ENCODE measurements around the gene NXN. TPM values are rescaled to one million over a fixed set of nuclear protein-coding genes. Genes with fewer than 3 reads are reported as not detected.
A peak's percentile ranks its signal among the peaks of the same experiment; 100 is the strongest.
"Not testable (repeated sequence)": the region's sequence is repeated elsewhere in the genome, so short reads cannot be mapped to it uniquely, and the experiment has no call there.

Gene NXN
- total RNA-seq, 1 experiment from 2014 or later: 48.4 TPM

- DNase-seq (ENCODE audit: low read depth in 1 of 2, low spot score in 2 of 2): no peak
- H3K4me1 ChIP-seq (replicated peaks): peaks cover 15% of the 10 kb centered on the region
- H3K4me3 ChIP-seq: no peak overlapping the region
- H3K36me3 ChIP-seq: peaks cover 76% of the 10 kb centered on the region
- H3K27ac ChIP-seq: no peak overlapping the region
- no peaks in the 10 kb centered on the region for H3K9me3 ChIP-seq (replicated peaks)
- H3K27me3 ChIP-seq (replicated peaks): no peaks in the 10 kb centered on the region
Observed at GRCh38 chr17:773016-773415, 206.6 kb downstream of the NXN start.

GRCh38 chr17:767076-767475, 212.5 kb downstream of the NXN start:
- Histone ChIP-seq H3K27me3 (replicated peaks) (no peaks in the 10 kb centered on the region), H3K9me3 (replicated peaks) (no peaks in the 10 kb centered on the region), H3K4me1 (replicated peaks) (no peaks in the 10 kb centered on the region), H3K27ac (no peak overlapping the region), H3K36me3 (peaks cover 60% of the 10 kb centered on the region), H3K4me3 (no peak overlapping the region)
- no peak for DNase-seq (ENCODE audit: low read depth in 1 of 2, low spot score in 2 of 2)

DNA sequence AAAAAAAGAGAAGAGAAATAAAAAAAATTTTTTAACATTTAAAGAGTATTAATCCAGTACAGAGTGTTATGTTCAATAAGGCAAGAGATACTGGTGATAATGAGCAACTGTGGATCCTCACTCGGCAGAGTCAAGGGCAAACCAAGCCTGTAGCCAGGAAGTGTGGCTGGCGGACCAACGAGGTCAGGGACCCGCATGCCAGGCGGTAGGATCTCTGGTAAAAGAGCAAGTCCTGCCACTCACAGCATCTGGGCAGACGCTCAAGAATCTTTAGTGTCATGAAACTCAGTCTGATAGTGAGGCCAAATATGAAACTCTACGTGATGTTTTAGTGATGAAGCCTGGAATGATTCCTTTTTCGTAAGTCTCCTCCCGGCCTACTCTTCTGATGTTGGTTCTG, 219.2 kb downstream of the NXN start:
- Histone ChIP-seq H3K4me3 (no peak overlapping the region), H3K27me3 (replicated peaks) (no peaks in the 10 kb centered on the region), H3K9me3 (replicated peaks) (no peaks in the 10 kb centered on the region), H3K4me1 (replicated peaks) (no peaks in the 10 kb centered on the region), H3K27ac (no peak overlapping the region), H3K36me3 (peaks cover 59% of the 10 kb centered on the region)
- DNase-seq (ENCODE audit: low read depth in 1 of 2, low spot score in 2 of 2): no peak

- Histone ChIP-seq H3K4me3 (no peak overlapping the region), H3K4me1 (replicated peaks) (no peaks in the 10 kb centered on the region), H3K36me3 (peaks cover 55% of the 10 kb centered on the region), H3K27me3 (replicated peaks) (no peaks in the 10 kb centered on the region), H3K27ac (no peak overlapping the region), H3K9me3 (replicated peaks) (no peaks in the 10 kb centered on the region)
- DNase-seq (ENCODE audit: low read depth in 1 of 2, low spot score in 2 of 2): no peak
Observed at GRCh38 chr17:759964-760363, 219.6 kb downstream of the NXN start.

DNA sequence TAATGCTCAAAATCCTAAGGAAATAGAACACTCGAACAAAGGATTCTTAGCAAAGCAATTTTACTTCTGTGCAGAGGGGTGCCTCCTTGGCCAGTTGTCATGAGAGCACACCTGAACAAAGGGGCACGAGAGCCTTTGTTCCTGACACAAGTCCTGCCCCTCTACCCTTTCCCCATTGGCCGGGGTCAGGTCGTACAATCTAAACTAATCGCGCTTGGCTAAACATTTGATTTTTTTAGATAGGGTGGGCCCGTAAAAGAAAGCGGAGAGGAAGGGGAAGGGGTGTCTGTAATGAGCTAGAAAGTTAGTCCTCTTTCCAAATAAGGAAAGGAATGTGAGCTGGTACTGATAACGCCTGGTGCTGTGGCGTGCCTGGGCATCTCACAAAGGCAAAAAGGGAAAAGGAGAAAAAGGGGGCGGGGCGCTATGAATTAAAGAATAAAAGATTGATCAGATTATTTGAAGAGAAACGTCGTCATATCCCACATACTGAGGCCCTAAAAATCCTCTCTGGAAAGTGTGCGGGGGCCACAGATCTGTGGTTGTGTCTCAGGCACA, 223.5 kb downstream of the NXN start:
- H3K27me3 ChIP-seq (replicated peaks); H3K9me3 ChIP-seq (replicated peaks); H3K4me3 ChIP-seq; DNase-seq (ENCODE audit: low read depth in 1 of 2, low spot score in 2 of 2); H3K27ac ChIP-seq: not testable (repeated sequence)
- H3K4me1 ChIP-seq (replicated peaks): peaks cover 12% of the 10 kb centered on the region
- H3K36me3 ChIP-seq: peaks cover 37% of the 10 kb centered on the region

DNA sequence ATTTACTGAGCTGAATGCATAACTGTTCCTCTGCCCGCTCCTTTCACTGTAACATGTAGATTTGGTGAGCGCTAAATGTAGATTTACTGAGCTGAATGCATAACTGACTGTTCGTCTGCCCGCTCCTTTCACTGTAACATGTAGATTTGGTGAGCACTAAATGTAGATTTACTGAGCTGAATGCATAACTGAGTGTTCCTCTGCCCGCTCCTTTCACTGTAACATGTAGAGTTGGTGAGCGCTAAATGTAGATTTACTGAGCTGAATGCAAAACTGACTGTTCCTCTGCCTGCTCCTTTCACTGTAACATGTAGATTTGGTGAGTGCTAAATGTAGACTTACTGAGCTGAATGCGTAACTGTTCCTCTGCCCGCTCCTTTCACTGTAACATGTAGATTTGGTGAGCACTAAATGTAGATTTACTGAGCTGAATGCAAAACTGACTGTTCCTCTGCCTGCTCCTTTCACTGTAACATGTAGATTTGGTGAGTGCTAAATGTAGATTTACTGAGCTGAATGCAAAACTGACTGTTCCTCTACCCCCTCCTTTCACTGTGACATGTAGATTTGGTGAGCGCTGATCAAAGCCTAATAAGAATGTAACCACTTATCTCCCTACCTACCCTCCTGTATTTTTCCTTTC, 224.1 kb downstream of the NXN start:
- not testable (repeated sequence) for H3K27me3 ChIP-seq (replicated peaks); H3K4me3 ChIP-seq; DNase-seq (ENCODE audit: low read depth in 1 of 2, low spot score in 2 of 2); H3K9me3 ChIP-seq (replicated peaks); H3K27ac ChIP-seq
- H3K36me3 ChIP-seq: peaks cover 32% of the 10 kb centered on the region
- H3K4me1 ChIP-seq (replicated peaks): peaks cover 19% of the 10 kb centered on the region

GRCh38 chr17:753418-753817, 226.2 kb downstream of the NXN start:
- DNase-seq (ENCODE audit: low read depth in 1 of 2, low spot score in 2 of 2): no peak
- H3K4me3 ChIP-seq: no peak overlapping the region
- H3K36me3 ChIP-seq: peaks cover 25% of the 10 kb centered on the region
- peaks cover 20% of the 10 kb centered on the region for H3K4me1 ChIP-seq (replicated peaks)
- H3K27ac ChIP-seq: no peak overlapping the region
- H3K9me3 ChIP-seq (replicated peaks): no peaks in the 10 kb centered on the region
- H3K27me3 ChIP-seq (replicated peaks): no peaks in the 10 kb centered on the region

- DNase-seq (ENCODE audit: low read depth in 1 of 2, low spot score in 2 of 2): peak in 1 of 2 experiments; percentile 18
- peaks cover 20% of the 10 kb centered on the region for H3K4me1 ChIP-seq (replicated peaks)
- no peaks in the 10 kb centered on the region for H3K27me3 ChIP-seq (replicated peaks)
- peak overlapping the region; percentile 84 for H3K4me3 ChIP-seq
- H3K36me3 ChIP-seq: peaks cover 29% of the 10 kb centered on the region
- peak overlapping the region; percentile 45 for H3K27ac ChIP-seq
- no peaks in the 10 kb centered on the region for H3K9me3 ChIP-seq (replicated peaks)
Observed at GRCh38 chr17:752620-753219, 226.9 kb downstream of the NXN start.

- H3K9me3 ChIP-seq (replicated peaks): no peaks in the 10 kb centered on the region
- peak; percentile 85 to 90 for DNase-seq (ENCODE audit: low read depth in 1 of 2, low spot score in 2 of 2)
- peak within 1 kb of the TSS; percentile 45 for H3K27ac ChIP-seq
- peak within 1 kb of the TSS; percentile 84 for H3K4me3 ChIP-seq
- H3K27me3 ChIP-seq (replicated peaks): no peaks in the 10 kb centered on the region
- peaks cover 29% of the 10 kb centered on the region for H3K36me3 ChIP-seq
- peaks cover 20% of the 10 kb centered on the region for H3K4me1 ChIP-seq (replicated peaks)
Observed at GRCh38 chr17:752002-752619, 227.5 kb downstream of the NXN start, which contains the start of gene GEMIN4. TSS of gene GEMIN4 (minus strand) at chr17:752264. CDS start at chr17:752142, 122 bp downstream.

- H3K4me3 ChIP-seq: peak overlapping the region; percentile 84
- peaks cover 20% of the 10 kb centered on the region for H3K4me1 ChIP-seq (replicated peaks)
- H3K36me3 ChIP-seq: peaks cover 29% of the 10 kb centered on the region
- H3K9me3 ChIP-seq (replicated peaks): no peaks in the 10 kb centered on the region
- H3K27ac ChIP-seq: peak overlapping the region; percentile 45
- peak in 1 of 2 experiments; percentile 38 for DNase-seq (ENCODE audit: low read depth in 1 of 2, low spot score in 2 of 2)
- H3K27me3 ChIP-seq (replicated peaks): no peaks in the 10 kb centered on the region
Observed at GRCh38 chr17:751269-752001, 228.1 kb downstream of the NXN start.

GRCh38 chr17:750431-751037, 229.0 kb downstream of the NXN start:
- Histone ChIP-seq H3K27me3 (replicated peaks) (no peaks in the 10 kb centered on the region), H3K36me3 (peaks cover 37% of the 10 kb centered on the region), H3K4me1 (replicated peaks) (peaks cover 20% of the 10 kb centered on the region), H3K9me3 (replicated peaks) (no peaks in the 10 kb centered on the region), H3K4me3 (no peak overlapping the region), H3K27ac (no peak overlapping the region)
- DNase-seq (ENCODE audit: low read depth in 1 of 2, low spot score in 2 of 2): no peak

DNA sequence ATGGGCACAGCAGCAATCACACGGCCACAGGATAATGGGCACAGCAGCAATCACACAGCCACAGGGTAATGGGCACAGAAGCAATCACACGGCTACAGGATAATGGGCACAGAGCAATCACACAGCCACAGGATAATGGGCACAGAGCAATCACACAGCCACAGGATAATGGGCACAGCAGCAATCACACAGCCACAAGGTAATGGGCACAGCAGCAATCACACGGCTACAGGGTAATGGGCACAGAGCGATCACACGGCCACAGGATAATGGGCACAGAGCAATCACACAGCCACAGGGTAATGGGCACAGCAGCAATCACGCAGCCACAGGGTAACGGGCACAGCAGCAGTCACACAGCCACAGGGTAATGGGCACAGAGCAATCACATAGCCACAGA, 230.2 kb downstream of the NXN start:
- H3K4me3 ChIP-seq; H3K27ac ChIP-seq; H3K9me3 ChIP-seq (replicated peaks); H3K27me3 ChIP-seq (replicated peaks); DNase-seq (ENCODE audit: low read depth in 1 of 2, low spot score in 2 of 2): not testable (repeated sequence)
- Histone ChIP-seq H3K4me1 (replicated peaks) (peaks cover 18% of the 10 kb centered on the region), H3K36me3 (peaks cover 49% of the 10 kb centered on the region)
